Mucosa of descending colon (tissue), 3 donors: Measurements from ENCODE around the gene RXRA. TPM values are rescaled to one million over a fixed set of nuclear protein-coding genes. Genes with fewer than 3 reads are reported as not detected.

Experiments used
- ATAC-seq: fragments of 200-7000 bp; cut with Tn5 transposase; one replicate; pipeline ENCODE4 v1.9.1; 2020; ENCODE audit warnings: mild to moderate bottlenecking, moderate library complexity
- DNase-seq, 3 donors: peaks; one replicate each; pipeline ENCODE4 v3.0.0-alpha.2; 2020
- H3K36me3 ChIP-seq: fragments of 200-600 bp; one replicate; pipeline ENCODE4 v1.8.0; 2021; ENCODE audit warnings: low read depth, mild to moderate bottlenecking
- H3K4me1 ChIP-seq: fragments of 200-600 bp; one replicate; pipeline ENCODE4 v1.8.0; 2021; ENCODE audit warnings: low read depth, mild to moderate bottlenecking
- H3K4me3 ChIP-seq: fragments of 200-600 bp; one replicate; pipeline ENCODE4 v1.8.0; 2021; ENCODE audit warnings: mild to moderate bottlenecking
- H3K9me3 ChIP-seq: fragments of 200-600 bp; one replicate; pipeline ENCODE4 v1.8.0; 2021; ENCODE audit warnings: mild to moderate bottlenecking
- CTCF ChIP-seq: fragments of 200-600 bp; IDR thresholded peaks from one replicate; pipeline ENCODE4 v1.8.0; 2022; ENCODE audit warnings: antibody characterized with exemption, mild to moderate bottlenecking
- intact Hi-C, 2 donors: fragments of 100-400 bp; cut with DNase I in 1 of 2; cut with micrococcal nuclease in 1 of 2; formaldehyde crosslinking; loops; one replicate each; pipeline versions ENCODE4 v1.11.0 to v1.11.1; 2022; cut with DNase I, micrococcal nuclease
- total RNA-seq, 3 donors: library from RNA; stranded (reverse); fragmentation: NEBNext Ultra II Directional in 2 of 3; extraction: Animal tissue kit (Norgen Biotek cat#: 25700) in 2 of 3; gene quantifications; one replicate each; pipeline versions ENCODE4 v1.2.1 to v1.2.4, GENCODE V29; 2021 to 2023
- donor health status: DM: no; HTN: no; CAD: no; lungs with moderate emphysema.
- donor health status: DM: no; HTN: no; CAD: no.
- donor health status: DM: no; HTN: yes; CAD: no.

RXRA gene
- total RNA-seq, 3 donors from 2014 or later, result 75.2 to 101 (median 85.3) TPM

GRCh38 chr9:134460896-134461295 is 134.6 kb downstream of the RXRA start:
- Histone ChIP-seq H3K36me3 (no peaks in the 10 kb centered on the region), H3K4me3 (no peak overlapping the region), H3K9me3 (no peaks in the 10 kb centered on the region), H3K4me1 (peaks cover 8% of the 10 kb centered on the region)
- intact Hi-C loops, result no loop called here
- TF ChIP-seq CTCF, result no peak
- ATAC-seq (peak; percentile 73), DNase-seq (peak; percentile 54 to 63 (median 57))

GRCh38 chr9:134461426-134461982 is 135.2 kb downstream of the RXRA start:
- intact Hi-C loops, result no loop called here
- no peak for TF ChIP-seq CTCF
- H3K4me3 ChIP-seq, result no peak overlapping the region
- no peaks in the 10 kb centered on the region for H3K36me3 ChIP-seq
- ATAC-seq (no peak), DNase-seq (peak in 1 of 3 donors; percentile 39)
- H3K4me1 ChIP-seq, result peaks cover 8% of the 10 kb centered on the region
- H3K9me3 ChIP-seq, result no peaks in the 10 kb centered on the region

- H3K4me3 ChIP-seq, result no peak overlapping the region
- no peak for TF ChIP-seq CTCF
- H3K36me3 ChIP-seq, result no peaks in the 10 kb centered on the region
- intact Hi-C loops, result no loop called here
- no peaks in the 10 kb centered on the region for H3K9me3 ChIP-seq
- no peak for ATAC-seq
- H3K4me1 ChIP-seq, result peaks cover 3% of the 10 kb centered on the region
- peak in 1 of 3 donors; percentile 31 for DNase-seq
These were observed 136.1 kb downstream of the RXRA start for GRCh38 chr9:134462318-134462717.

- no peak for ATAC-seq
- peak in 1 of 3 donors; percentile 28 for DNase-seq
- H3K4me1 ChIP-seq, result peaks cover 3% of the 10 kb centered on the region
- no peaks in the 10 kb centered on the region for H3K9me3 ChIP-seq
- no peak for TF ChIP-seq CTCF
- H3K36me3 ChIP-seq, result no peaks in the 10 kb centered on the region
- intact Hi-C loops, result no loop called here
- no peak overlapping the region for H3K4me3 ChIP-seq
These were observed 137.0 kb downstream of the RXRA start for GRCh38 chr9:134463280-134463679.

GRCh38 chr9:134466869-134467616 is 140.8 kb downstream of the RXRA start:
- Histone ChIP-seq H3K4me3 (no peak overlapping the region), H3K4me1 (no peaks in the 10 kb centered on the region), H3K36me3 (no peaks in the 10 kb centered on the region), H3K9me3 (no peaks in the 10 kb centered on the region)
- DNase-seq, result peak in 1 of 3 donors; percentile 29
- no peak for ATAC-seq
- intact Hi-C loops, result no loop called here
- no peak for TF ChIP-seq CTCF
